Fibroblast of pulmonary artery (primary cell): Measurements from ENCODE around the gene ADNP.
"Not testable (repeated sequence)": the region's sequence is repeated elsewhere in the genome, so short reads cannot be mapped to it uniquely, and the experiment has no call there.

Source experiments
- DNase-seq: peaks from one replicate; pipeline ENCODE4 v3.0.0-alpha.2; 2010; ENCODE audit warnings: low read depth
- H3K4me3 ChIP-seq: replicated peaks from 2 replicates; pipeline ENCODE4 v1.5.1; 2011; ENCODE audit warnings: low read depth, mild to moderate bottlenecking, control low read depth, low read length, moderate library complexity
- CTCF ChIP-seq: IDR thresholded peaks from 2 replicates; pipeline ENCODE4 v1.5.1; 2011; ENCODE audit warnings: mild to moderate bottlenecking, control low read depth, low read length, inconsistent platforms; ENCODE audit errors: missing control alignments

Gene ADNP

GRCh38 chr20:50931306-50932015 lies at the start of gene ADNP:
ADNP (minus strand) TSS chr20:50931437; CDS start chr20:50903996, 27,441 bp downstream.
- DNase-seq, result peak; percentile 94
- peak within 1 kb of the TSS; percentile 84 for H3K4me3 ChIP-seq
- peak; percentile 46 for TF ChIP-seq CTCF

GRCh38 chr20:50980071-50980681 lies 48.9 kb upstream of the ADNP start:
- no peak overlapping the region for H3K4me3 ChIP-seq
- DNase-seq, result peak; percentile 98
- TF ChIP-seq CTCF, result no peak

- H3K4me3 ChIP-seq, DNase-seq: not testable (repeated sequence)
Measured at GRCh38 chr20:50978533-50978932, 47.3 kb upstream of the ADNP start.

GRCh38 chr20:50977066-50978021 lies 46.1 kb upstream of the ADNP start:
- TF ChIP-seq CTCF, result no peak
- no peak for DNase-seq
- no peak overlapping the region for H3K4me3 ChIP-seq

- TF ChIP-seq CTCF, result no peak
- no peak overlapping the region for H3K4me3 ChIP-seq
- DNase-seq, result no peak
Measured at GRCh38 chr20:50975701-50976330, 44.6 kb upstream of the ADNP start.

GRCh38 chr20:50969912-50970311 lies 38.7 kb upstream of the ADNP start:
- TF ChIP-seq CTCF, result no peak
- no peak overlapping the region for H3K4me3 ChIP-seq
- DNase-seq, result no peak
